Osteoblast (primary cell): ENCODE measurements around the gene WDR46. TPM values are rescaled to one million over a fixed set of nuclear protein-coding genes. Genes with fewer than 3 reads are reported as not detected.

Source experiments
- DNase-seq: peaks from one replicate; pipeline ENCODE4 v3.0.0; 2011; ENCODE audit warnings: low spot score, mixed read lengths; ENCODE audit not compliant: insufficient read length; ENCODE audit errors: missing footprints
- H2AFZ ChIP-seq: 2 replicates; pipeline ENCODE4 v1.6.0; 2011; ENCODE audit warnings: mild to moderate bottlenecking, low read length
- H3K27ac ChIP-seq: 2 replicates; pipeline ENCODE4 v1.5.1; 2011; ENCODE audit warnings: mild to moderate bottlenecking, low read depth, low read length, moderate library complexity
- H3K27me3 ChIP-seq: 2 replicates; pipeline ENCODE4 v1.6.0; 2012; ENCODE audit warnings: mild to moderate bottlenecking, control low read depth, inconsistent platforms, low read length, moderate library complexity; ENCODE audit not compliant: insufficient read depth
- H3K36me3 ChIP-seq: 2 replicates; pipeline ENCODE4 v1.5.1; 2011; ENCODE audit warnings: mild to moderate bottlenecking, low read length, control low read depth, moderate library complexity; ENCODE audit not compliant: insufficient read depth
- H3K4me1 ChIP-seq: 2 replicates; pipeline ENCODE4 v1.5.1; 2011; ENCODE audit warnings: mild to moderate bottlenecking, low read length, control low read depth, moderate library complexity; ENCODE audit not compliant: insufficient read depth
- H3K4me2 ChIP-seq: 2 replicates; pipeline ENCODE4 v1.6.0; 2011; ENCODE audit warnings: mild to moderate bottlenecking, low read length; ENCODE audit not compliant: insufficient read depth
- H3K4me3 ChIP-seq: fragments of 200-600 bp; sonication (generic); 3 replicates; pipeline ENCODE4 v1.5.1; 2012; ENCODE audit warnings: mild to moderate bottlenecking, low read length, inconsistent platforms; ENCODE audit not compliant: insufficient read depth
- H3K79me2 ChIP-seq: 2 replicates; pipeline ENCODE4 v1.6.0; 2012; ENCODE audit warnings: mild to moderate bottlenecking, low read length, control low read depth, inconsistent platforms; ENCODE audit not compliant: insufficient read depth
- H3K9me3 ChIP-seq: 2 replicates; pipeline ENCODE4 v1.5.1; 2011; ENCODE audit warnings: low read depth, low read length, control low read depth
- H4K20me1 ChIP-seq: 2 replicates; pipeline ENCODE4 v1.6.0; 2012; ENCODE audit warnings: mild to moderate bottlenecking, low read length, control low read depth; ENCODE audit not compliant: insufficient read depth
- CTCF ChIP-seq: IDR thresholded peaks from 2 replicates; pipeline ENCODE4 v1.5.1; 2011; ENCODE audit warnings: mild to moderate bottlenecking, low read depth, low read length, moderate library complexity; ENCODE audit errors: extremely low read depth
- total RNA-seq: library from RNA; depleted of rRNA; stranded (reverse); fragments of >200 nt; gene quantifications from 2 replicates; pipeline ENCODE4 v1.2.3, GENCODE V29; 2012

Gene WDR46
- total RNA-seq, 1 donor, result 86.9 TPM

GRCh38 chr6:33315793-33316602 is 27.0 kb upstream of the WDR46 start:
- H3K4me2 ChIP-seq, result no peak overlapping the region
- H3K27ac ChIP-seq, result no peak overlapping the region
- H3K4me3 ChIP-seq, result no peak overlapping the region
- H3K36me3 ChIP-seq, result peaks cover 19% of the 10 kb centered on the region
- no peaks in the 10 kb centered on the region for H3K27me3 ChIP-seq
- H3K79me2 ChIP-seq, result peaks cover 58% of the 10 kb centered on the region
- H3K4me1 ChIP-seq, result peaks cover 52% of the 10 kb centered on the region
- no peak for DNase-seq
- H2AFZ ChIP-seq, result no peak overlapping the region
- H4K20me1 ChIP-seq, result peaks cover 30% of the 10 kb centered on the region
- no peak for TF ChIP-seq CTCF
- H3K9me3 ChIP-seq, result no peaks in the 10 kb centered on the region

GRCh38 chr6:33314943-33315792 is 26.1 kb upstream of the WDR46 start:
- no peaks in the 10 kb centered on the region for H3K27me3 ChIP-seq
- no peak for TF ChIP-seq CTCF
- H3K27ac ChIP-seq, result peak overlapping the region; percentile 95
- H3K4me2 ChIP-seq, result peak overlapping the region; percentile 87
- H3K9me3 ChIP-seq, result no peaks in the 10 kb centered on the region
- H4K20me1 ChIP-seq, result peaks cover 34% of the 10 kb centered on the region
- no peak overlapping the region for H2AFZ ChIP-seq
- peak overlapping the region; percentile 99 for H3K4me3 ChIP-seq
- H3K4me1 ChIP-seq, result peaks cover 44% of the 10 kb centered on the region
- peaks cover 25% of the 10 kb centered on the region for H3K36me3 ChIP-seq
- peaks cover 64% of the 10 kb centered on the region for H3K79me2 ChIP-seq
- no peak for DNase-seq

- Histone ChIP-seq H3K4me3 (peak overlapping the region; percentile 99), H3K79me2 (peaks cover 63% of the 10 kb centered on the region), H3K27ac (peak overlapping the region; percentile 95), H3K27me3 (no peaks in the 10 kb centered on the region), H3K9me3 (no peaks in the 10 kb centered on the region), H3K36me3 (peaks cover 19% of the 10 kb centered on the region), H4K20me1 (peaks cover 27% of the 10 kb centered on the region), H2AFZ (peak overlapping the region; percentile 23), H3K4me2 (peak overlapping the region; percentile 87), H3K4me1 (peaks cover 38% of the 10 kb centered on the region)
- no peak for TF ChIP-seq CTCF
- no peak for DNase-seq
Observed at GRCh38 chr6:33314515-33314942, 25.5 kb upstream of the WDR46 start.
